TTC549 (cell line): ENCODE data around the gene DYRK4.
"Not testable (repeated sequence)": the region's sequence is repeated elsewhere in the genome, so short reads cannot be mapped to it uniquely, and the experiment has no call there.

Experiments used
- FAIRE-seq: peaks from 2 replicates; lab custom pipeline; 2012; peaks lifted over from hg19 to GRCh38; lab: Jason Lieb, UNC

DYRK4 gene

GRCh38 chr12:4562034-4562657, at the start of gene DYRK4:
TSS of gene DYRK4 (plus strand) at chr12:4562208. CDS start at chr12:4562246, 38 bp downstream.
- no peak for FAIRE-seq

GRCh38 chr12:4518106-4518728, 43.8 kb upstream of the DYRK4 start:
- no peak for FAIRE-seq

GRCh38 chr12:4523443-4523842, 38.6 kb upstream of the DYRK4 start:
- not testable (repeated sequence) for FAIRE-seq

GRCh38 chr12:4526923-4527546, 35.0 kb upstream of the DYRK4 start:
- peak; percentile 95 for FAIRE-seq

- no peak for FAIRE-seq
These were observed 31.8 kb upstream of the DYRK4 start for GRCh38 chr12:4530160-4530559.

GRCh38 chr12:4530982-4531586, 30.9 kb upstream of the DYRK4 start:
- FAIRE-seq: no peak

GRCh38 chr12:4535092-4535491, 26.9 kb upstream of the DYRK4 start:
- no peak for FAIRE-seq

- no peak for FAIRE-seq
These were observed 26.1 kb upstream of the DYRK4 start for GRCh38 chr12:4535871-4536270.

- peak; percentile 96 for FAIRE-seq
These were observed 23.5 kb upstream of the DYRK4 start, which contains the start of gene RAD51AP1 for GRCh38 chr12:4538207-4539160. TSS of gene RAD51AP1 (plus strand) at chr12:4538890. CDS start at chr12:4538940, 50 bp downstream.

- FAIRE-seq: no peak
These were observed 22.7 kb upstream of the DYRK4 start for GRCh38 chr12:4539167-4539870.

GRCh38 chr12:4540170-4540569, 21.8 kb upstream of the DYRK4 start:
- FAIRE-seq: no peak

- no peak for FAIRE-seq
These were observed 21.4 kb upstream of the DYRK4 start for GRCh38 chr12:4540638-4541037.

- FAIRE-seq: no peak
These were observed 16.8 kb upstream of the DYRK4 start for GRCh38 chr12:4545195-4545594.

- FAIRE-seq: no peak
These were observed 9.8 kb upstream of the DYRK4 start for GRCh38 chr12:4552191-4552590.

- no peak for FAIRE-seq
These were observed 8.1 kb upstream of the DYRK4 start for GRCh38 chr12:4553943-4554342.

GRCh38 chr12:4555804-4556203, 6.2 kb upstream of the DYRK4 start:
- FAIRE-seq: no peak

- no peak for FAIRE-seq
These were observed 5.1 kb upstream of the DYRK4 start for GRCh38 chr12:4556735-4557530.

GRCh38 chr12:4557586-4557985, 4.4 kb upstream of the DYRK4 start:
- FAIRE-seq: no peak

- no peak for FAIRE-seq
These were observed 3.8 kb upstream of the DYRK4 start for GRCh38 chr12:4558171-4558570.

- FAIRE-seq: no peak
These were observed 1.3 kb downstream of the DYRK4 start for GRCh38 chr12:4563336-4563735.

- FAIRE-seq: no peak
These were observed 2.8 kb downstream of the DYRK4 start for GRCh38 chr12:4564818-4565217.
